Islet of Langerhans (tissue), 1 donor: ENCODE results near the gene OPRL1.

ENCODE experiments used
- FAIRE-seq: peaks from one replicate; lab custom pipeline; 2011; peaks lifted over from hg19 to GRCh38; lab: Jason Lieb, UNC

OPRL1 gene

DNA sequence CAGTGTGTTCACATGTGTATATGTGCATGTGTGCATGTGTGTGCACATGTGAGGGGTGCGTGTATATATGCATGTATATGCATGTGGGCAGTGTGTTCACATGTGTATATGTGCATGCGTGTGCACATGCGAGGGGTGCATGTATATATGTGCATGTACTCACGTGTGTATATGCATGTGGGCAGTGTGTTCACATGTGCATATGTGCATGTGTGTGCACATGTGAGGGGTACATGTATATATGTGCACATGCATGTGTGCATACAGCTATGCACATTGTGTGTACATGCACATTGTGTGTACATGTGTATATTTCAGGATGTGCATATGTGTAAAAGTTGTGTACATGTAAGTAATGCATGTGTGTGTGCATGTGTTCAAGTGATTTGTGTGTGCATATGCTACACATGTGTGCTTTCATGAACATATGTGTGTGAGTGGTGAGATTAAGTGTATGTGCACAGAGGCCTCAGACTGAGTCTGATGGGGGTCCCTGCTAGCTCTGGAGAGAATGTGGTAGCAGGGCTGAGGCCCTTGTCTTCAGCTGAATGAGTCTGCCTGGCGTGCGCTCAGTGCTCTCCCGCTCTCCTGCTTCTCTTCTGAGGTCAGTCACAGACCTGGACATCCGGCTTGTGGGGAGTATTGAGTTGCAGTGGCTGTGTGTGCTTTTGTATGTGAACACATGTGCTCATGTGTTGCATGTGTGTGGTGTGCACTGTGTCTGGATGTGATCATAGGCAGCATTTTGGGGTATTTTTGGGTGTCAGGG lies 64.4 kb downstream of the OPRL1 start:
- no peak for FAIRE-seq

DNA sequence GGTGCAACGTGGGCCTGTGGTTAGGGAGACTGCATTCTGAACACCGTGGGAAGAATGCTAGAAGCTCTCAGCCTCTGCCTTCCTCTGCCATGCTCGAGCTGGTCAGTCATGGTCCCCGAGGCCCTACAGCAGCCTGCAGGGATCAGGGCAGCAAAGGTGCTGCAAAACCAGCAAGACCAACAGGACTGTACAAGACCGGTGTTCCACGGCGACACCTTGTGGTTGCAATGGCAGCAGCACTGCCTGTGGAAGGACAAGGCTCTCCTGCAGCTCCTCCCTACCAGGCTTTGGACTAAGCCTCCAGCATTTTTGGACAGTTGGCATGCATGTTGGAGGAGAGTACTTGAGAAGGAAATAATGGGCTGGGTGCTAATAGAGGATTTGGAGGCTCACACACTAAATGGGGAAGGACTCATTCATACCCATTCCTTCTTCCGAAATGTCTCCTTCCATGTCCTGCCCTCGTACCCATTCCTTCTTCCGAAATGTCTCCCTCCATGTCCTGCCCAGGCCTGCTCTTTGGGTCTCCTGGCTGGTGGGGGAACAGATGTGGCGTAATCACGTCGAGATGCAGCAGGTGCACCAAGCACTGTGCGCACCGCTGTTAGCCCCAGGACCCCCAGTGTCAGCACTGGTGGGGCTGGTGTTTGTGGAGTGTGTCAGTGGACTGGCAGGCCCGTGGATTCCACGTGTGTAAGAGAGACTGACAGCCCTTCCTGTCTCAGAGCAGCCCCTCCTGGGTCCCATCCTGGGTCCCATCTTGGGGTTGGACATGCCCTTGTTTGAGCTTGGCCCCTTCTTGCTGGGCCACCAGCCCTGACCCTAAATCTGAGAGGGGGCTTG lies 65.8 kb downstream of the OPRL1 start:
- no peak for FAIRE-seq

DNA sequence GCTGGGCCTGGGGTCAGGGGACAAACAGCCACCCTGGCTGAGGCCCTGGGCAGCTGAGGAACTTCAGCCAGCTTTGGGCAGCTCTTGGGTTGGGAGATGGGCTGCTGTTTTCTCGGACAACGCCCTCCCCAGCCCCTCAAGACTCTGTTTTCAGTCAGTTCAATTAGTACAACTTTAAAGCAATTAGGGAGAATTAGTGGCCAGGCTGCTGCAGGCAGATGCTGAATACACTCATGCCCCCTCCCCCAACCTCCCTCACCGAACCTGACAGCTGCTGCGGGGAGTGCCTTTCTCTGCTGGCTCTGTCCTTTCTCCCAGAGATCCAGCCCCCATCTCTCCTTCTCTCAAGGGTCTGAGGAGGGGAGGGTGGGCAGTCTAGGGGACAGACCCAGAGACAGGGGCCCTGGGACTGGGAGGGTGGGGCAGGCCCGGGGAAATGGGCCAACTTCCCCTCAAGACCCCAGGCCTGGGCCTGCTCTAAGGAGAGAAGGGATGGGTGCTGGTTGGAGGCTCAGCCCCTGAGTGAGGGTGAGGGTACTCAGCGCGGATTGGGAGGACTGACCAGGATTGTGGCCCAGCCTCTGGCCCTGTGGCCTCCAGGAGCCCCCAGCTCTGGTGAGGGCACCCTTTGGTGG lies 66.5 kb downstream of the OPRL1 start:
- no peak for FAIRE-seq

DNA sequence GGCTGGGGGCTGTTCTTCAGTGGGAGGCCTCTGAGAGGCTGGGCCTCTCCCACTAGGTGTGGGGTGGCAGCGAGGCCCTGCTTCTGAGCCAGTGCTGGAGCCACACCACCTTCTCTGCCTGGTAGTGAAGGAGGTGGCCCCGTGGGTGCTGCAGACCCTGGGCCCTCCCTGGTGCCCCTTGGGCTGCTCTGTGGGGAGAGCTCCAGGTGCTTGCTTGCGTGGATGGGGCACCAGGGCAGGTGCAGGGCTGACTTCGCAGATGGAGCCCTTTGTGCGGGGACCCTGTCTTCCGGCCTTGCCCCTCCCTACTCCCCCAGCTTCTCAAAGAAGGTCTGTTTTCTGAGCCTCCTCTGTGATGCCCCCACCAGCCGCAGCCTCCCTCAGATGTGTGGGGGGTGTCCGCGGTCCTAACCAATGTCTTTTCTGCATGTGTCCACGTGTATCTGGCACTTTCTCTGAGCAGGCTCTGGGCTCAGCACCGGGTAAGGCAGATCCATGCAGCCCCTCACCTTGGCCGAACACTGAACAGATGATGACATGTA lies 67.1 kb downstream of the OPRL1 start:
- no peak for FAIRE-seq

DNA sequence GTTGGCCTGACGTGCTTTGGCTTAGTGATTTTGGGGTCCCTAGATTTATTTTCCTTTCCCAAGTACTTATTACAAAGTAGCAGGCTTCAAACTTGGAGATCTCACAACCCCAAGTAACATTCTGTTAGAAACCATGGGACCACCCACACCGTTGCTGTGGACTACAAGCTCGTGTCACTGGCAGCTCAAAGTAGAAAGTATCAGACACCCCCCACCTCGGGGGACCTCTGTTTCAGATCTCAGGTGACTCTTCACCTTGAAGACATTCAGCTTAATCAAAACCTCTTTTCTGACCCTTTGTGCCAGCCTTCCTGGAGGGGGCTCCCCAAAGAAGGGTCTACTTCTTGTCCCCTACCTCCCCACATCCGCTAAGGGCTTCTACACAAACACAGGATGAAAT lies 68.7 kb downstream of the OPRL1 start:
- no peak for FAIRE-seq

DNA sequence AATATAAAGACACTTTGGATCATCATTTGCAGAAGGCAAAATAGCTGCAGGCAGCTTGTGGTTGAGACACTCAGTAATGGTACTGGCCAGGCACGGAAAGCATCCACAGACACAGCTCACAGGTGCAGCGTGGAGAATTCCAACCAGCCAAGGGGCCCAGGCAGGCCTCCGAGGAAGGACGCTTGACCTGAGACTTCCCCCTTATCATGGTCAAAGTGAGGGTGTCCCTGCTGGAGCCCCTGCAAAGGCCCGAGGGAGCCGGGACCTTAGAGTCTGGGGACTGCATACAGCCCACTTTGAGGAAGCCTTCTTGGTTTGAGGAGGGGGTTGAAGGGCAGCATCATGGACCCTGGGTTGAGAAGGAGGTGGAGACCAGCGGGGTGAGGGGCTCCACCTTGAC lies 69.3 kb downstream of the OPRL1 start:
- no peak for FAIRE-seq

DNA sequence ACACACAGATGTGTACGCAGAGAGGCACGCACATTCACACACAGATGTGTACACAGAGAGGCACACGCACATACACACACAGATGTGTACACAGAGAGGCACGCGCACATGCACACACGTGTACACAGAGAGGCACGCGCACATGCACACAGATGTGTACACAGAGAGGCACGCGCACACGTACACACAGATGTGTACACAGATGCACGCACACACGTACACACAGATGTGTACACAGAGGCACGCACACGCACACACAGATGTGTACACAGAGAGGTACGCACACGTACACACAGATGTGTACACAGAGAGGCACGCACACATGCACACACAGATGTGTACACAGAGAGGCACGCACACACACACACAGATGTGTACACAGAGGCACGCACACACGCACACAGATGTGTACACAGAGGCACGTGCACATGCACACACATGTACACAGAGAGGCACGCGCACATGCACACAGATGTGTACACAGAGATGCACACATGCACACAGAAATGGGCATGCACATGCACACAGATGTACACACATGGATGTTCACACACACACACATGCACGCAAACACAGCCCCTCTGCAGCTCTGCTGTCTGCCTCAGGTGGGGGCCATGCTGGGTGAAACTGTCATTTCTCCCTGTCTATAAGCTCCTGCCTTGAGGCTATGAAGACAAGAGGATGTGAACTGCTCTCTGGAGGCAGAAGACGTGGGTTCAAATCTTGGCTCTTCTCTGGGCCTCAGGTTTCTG lies 70.1 kb downstream of the OPRL1 start:
- FAIRE-seq = no peak
